GM19397 (cell line): ENCODE data around the gene PDE4A.

ENCODE experiments used
- ATAC-seq: cut with Tn5 transposase; IDR thresholded peaks from one replicate; pipeline ENCODE4 v1.9.1; 2021; ENCODE audit warnings: mild to moderate bottlenecking, moderate library complexity; ENCODE audit not compliant: unreplicated experiment

Gene PDE4A

DNA sequence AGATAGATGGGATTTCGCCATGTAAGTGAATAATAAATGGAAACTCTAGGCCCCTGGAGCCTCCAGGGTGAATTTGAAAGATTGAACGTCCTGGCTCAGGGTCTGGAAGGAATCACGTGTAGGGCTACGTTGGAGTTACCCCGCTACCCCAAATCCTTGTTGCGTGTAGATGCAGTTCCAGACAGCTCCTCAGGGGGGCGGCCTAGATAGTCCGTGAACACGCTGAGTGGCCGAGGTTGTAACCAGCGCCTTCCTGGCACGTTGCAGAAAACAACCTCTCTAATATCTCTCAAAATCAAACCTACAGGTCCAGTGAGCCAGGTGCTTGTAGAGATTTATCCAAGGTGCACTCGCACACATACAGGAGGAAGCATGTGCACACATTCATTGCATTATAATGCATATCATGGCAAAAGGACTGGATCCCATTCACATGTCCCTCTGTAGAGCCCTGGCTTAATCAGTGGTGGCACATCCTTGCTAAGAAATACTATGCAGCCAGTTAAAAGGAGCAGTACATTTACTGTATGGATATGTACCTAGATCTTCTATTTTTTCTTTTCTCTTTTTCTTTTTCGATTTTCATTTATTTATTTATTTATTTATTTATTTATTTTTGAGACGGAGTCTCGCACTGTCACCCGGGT lies 85.4 kb downstream of the PDE4A start:
- no peak for ATAC-seq

DNA sequence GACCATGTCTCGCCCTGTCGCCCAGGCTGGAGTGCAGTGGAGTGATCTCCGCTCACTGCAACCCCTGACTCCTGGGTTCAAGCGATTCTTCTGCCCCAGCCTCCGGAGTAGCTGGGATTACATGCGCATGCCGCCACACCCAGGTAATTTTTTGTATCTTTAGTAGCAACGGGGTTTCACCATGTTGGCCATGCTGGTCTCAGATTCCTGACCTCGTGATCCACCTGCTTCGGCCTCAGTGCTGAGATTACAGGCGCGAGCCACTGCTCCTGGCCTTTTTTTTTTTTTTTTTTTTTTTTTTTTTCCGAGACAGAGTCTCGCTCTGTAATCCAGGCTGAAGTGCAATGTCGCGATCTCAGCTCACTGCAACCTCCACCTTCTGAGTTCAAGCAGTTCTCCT lies 87.7 kb downstream of the PDE4A start:
- no peak for ATAC-seq

DNA sequence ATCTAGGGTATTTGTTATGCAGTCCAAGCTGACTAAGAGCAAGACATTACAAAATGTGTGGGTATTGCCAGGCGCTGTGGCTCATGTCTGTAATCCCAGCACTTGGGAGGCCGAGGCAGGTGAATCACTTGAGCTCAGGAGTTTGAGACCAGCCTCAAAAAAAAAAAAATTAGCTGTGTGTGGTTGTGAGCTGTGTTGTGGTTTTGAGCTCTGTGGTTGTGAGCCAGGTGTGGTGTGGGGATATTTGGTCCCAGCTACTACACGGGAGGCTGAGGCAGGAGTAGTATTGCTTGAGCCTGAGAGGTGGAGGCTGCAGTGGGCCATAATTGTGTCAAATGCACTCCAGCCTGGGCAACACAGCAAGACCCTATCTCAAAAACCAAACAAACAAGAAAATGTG lies 88.4 kb downstream of the PDE4A start:
- ATAC-seq = no peak

DNA sequence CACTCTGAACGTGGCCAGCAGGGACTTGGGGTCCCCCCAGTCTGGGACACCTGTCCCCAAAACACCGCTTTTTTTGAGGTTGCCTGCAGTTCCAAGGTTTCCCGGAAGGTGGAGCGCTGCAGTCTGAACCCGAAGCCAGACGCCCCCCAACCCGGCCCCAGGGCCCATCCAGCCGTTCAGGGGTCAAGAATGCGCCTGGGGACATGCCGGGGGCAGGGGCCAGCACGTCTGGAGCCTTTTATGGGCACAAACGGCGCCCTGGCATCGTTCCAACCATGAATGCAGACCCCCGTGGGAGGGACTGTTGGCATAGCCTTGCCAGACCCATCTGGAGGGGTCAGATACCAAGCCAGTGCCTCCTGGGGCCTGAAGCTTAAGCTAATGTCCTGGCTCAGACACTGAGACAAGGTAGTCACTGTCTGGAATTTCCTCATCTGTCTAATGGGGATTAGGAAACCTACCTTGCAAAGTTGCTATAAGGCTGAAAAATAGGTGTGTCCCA lies 90.0 kb downstream of the PDE4A start:
- ATAC-seq = no peak

DNA sequence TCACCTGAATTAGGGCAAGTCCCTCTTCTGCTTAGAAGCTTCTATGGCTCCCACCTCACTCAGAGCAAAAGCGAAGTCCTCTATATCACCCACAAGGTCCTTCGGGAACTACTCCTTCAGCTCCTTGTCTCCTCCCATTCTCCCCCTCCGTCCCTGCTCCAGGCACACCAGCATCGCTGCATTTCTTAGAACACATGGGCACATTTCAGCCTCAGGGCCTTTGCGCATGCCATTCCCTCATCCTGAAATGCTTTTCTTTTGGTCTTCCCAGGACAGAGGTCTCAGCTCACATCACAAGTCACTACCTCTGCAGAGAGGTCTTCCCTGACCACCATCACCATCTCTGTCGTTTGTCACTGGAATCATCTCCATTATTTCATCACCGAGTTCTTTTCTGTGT lies 92.9 kb downstream of the PDE4A start:
- ATAC-seq = no peak

DNA sequence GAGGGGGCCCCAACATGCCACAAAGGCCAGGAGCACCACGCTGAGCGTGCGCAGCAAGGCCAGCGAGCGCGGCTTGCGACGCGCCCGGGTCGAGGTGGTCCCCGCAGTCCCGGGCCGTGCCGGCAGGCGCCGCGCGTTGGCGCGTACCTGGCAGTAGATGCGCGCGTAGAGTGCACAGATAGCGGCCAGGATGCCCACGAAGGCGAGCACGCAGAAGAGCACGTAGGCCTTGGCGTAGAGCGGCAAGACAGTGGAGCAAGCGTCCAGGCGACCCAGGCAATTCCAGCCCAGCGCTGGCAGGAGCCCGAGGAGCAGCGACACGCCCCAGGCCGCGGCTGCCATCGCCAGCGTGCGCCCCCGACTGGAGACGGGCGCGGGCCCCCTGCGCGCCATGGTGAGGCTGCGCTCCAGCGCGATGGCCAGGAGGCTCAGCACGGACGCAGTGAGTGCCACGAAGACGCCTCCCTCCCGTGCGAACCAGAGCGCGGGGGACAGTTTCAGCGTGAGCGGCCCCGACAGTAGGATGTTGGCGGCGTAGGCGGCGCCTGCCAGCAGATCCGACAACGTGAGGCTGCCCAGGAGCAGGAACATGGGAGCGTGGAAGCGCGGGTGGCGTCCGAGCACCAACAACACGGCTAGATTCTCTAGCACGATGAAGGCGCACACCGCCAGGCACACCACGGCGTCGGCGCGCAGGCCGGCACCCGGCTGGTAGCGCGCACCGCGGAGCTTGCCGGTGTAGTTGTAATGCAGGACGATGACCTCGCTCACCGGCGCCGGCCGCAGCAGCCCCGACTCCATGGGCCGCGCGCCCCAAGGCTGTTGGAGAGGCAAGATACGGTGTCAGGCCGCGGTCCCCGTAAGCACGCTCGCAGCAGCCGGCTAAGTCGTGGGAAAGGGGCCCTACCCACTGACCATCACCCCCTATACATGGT lies 94.1 kb downstream of the PDE4A start:
- ATAC-seq = no peak

DNA sequence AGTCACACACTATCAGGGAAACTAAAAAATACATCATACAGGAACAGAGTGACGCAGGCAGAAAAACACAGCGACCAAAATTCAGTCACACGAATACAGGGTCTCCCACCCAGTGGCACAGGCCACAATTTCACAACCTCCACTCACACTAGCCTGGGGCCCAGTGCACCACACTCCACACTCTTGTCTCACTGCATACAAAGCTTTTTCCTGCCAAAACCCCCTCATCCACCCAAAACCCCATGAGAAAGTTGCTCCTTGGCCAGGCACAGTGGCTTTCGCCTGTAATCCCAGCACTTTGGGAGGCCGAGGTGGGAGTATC lies 95.7 kb downstream of the PDE4A start:
- no peak for ATAC-seq

DNA sequence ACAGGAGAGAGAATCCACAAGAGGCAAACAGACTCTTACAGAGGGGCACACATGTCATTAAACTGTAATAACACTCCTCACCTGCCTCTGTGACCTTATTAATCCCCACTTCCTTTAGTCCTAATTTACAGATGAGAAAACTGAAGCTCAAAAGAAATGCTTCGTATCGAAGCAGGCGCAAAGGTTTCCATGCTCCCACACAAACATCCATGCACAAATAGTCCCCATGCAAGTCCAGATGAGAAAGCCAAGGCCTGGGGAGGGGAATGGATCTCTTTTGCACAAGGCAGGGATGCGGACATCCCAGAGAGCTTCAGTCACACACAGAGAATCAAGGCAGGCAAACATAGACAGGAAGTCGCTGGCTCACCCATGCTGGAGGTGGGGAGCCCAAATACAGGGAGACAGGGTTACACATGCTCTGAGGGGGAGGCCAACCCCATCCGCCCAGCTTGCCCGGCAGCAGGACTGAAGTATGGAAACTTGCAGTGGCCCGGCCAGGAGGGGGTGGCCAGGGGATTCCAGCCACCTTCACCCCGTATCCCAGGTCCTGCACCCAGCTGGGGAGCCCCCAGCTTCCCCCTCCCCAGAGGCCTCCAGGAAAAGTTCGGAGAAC lies 96.4 kb downstream of the PDE4A start:
- no peak for ATAC-seq

DNA sequence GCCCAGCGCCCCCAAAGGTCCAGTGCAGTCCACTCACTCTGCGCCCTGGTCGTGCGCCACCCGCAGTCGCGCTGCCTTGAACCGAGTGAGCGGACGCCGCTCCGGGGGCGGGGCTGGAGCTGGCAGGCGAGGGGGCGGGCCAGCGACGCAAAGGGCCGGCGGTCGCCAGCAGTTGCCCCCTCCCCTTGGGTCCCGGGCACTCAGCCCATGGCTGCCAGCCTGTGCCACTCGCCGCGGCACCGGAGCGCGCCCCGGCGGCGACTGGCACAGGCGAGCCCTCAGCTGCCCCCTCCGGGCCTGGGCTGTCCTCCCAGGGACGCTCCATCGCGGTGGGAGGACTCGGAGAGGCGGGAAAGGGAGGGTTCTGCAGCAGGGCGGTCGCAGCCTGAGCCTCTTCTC lies 97.0 kb downstream of the PDE4A start, which contains the start of gene S1PR5:
Gene S1PR5, minus strand, starts transcription at position 87 of the 399 bp plus-strand sequence. CDS start 2,436 bp downstream, outside the sequence.
- ATAC-seq = no peak

DNA sequence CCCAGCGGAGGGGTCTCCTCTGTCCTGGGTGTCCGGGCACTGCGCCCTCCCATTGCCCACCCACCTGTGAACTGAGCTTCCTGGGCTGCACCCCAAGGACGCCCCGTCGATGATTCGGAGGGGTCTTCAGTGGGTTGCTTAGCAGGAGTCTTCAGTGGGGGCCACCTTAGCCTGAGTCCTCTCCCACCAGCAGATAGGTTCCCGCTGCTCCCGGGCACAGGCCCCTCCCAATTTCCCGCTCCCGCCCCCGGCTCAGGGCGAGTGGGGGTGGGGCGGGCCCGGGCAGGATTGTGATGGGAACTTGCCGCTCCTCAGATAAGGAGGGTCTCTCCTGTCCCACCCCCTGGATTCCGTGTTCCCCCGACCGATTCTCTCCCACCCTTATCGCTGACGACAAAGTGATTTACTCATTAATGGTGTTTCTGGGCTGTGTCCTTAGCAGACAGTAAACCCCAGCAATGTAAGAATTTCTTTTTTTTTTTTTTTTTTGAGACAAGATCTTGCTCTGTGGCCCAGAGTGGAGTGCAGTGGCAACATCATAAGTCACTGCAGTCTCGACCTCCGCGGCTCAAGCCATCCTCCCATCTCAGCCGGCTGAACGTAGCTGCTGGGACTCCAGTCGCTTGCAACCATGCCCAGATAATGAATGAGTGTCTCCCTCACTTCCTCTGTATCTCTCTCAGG lies 97.6 kb downstream of the PDE4A start:
- no peak for ATAC-seq

DNA sequence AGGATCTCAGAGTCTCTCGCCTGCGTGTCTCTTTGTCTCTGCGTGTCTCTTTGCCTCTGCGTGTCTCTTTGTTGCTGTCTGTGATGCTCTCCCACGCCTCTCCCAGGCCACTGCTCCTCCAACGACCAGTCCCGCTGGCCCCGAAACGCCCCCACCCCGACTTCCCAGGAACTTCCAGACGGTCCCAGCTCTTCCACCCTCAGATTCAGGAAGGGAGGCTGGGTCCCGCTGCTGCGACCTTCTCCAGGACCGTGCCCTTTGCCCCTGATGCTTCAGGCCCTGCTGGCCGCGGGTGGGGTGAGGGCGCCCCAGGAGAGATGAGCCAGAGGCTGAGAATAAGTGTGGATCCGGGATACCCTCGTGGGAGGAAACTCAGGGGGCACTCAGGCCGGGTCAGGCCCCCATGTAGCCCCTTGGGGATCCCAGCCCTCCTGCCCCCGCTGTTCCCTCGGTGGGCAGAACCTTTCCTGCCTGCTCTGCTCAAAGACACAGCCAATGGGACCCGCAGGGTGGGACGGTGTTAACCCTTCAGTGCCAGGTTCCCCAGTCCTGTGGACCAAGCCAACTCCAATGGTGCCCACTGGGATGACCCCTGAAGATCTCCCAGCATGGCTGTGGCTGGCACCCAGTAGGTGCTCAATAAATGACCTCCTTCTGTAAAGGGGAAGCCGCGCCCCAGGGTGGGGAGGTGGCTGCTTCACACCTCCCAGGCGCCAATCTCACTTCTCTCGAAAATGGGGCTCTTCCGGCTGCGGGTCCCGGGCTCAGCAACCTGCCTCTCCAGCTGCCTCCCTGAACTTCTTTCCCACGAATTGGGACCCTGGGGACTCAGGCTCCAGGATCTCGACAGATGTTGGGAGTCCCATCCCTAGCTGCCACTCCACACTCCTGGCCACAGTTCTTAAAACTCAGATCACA lies 98.4 kb downstream of the PDE4A start:
- ATAC-seq = no peak
